MM.1S (cell line): Measurements from ENCODE around the gene BTN2A1.

Experiments
- DNase-seq: peaks from one replicate; pipeline ENCODE4 v3.0.0-alpha.2; 2015
- H2AFZ ChIP-seq: fragments of 300-600 bp; sonication (generic); 2 replicates; pipeline ENCODE4 v1.6.0; 2016; ENCODE audit warnings: antibody characterized with exemption, low read length
- H3F3A ChIP-seq: fragments of 300-600 bp; sonication (generic); 2 replicates; pipeline ENCODE4 v1.6.1; 2016; ENCODE audit warnings: mild to moderate bottlenecking, antibody characterized with exemption, low read length, moderate library complexity, mixed read lengths; ENCODE audit not compliant: insufficient read depth
- H3K27ac ChIP-seq: fragments of 300-600 bp; sonication (generic); 2 replicates; pipeline ENCODE4 v1.5.1; 2016; ENCODE audit warnings: mild to moderate bottlenecking, low read length
- H3K27me3 ChIP-seq: fragments of 300-600 bp; sonication (generic); replicated peaks from 2 replicates; pipeline ENCODE4 v1.6.0; 2016; ENCODE audit warnings: low read length; ENCODE audit not compliant: insufficient read depth
- H3K36me3 ChIP-seq: fragments of 300-600 bp; sonication (generic); replicated peaks from 2 replicates; pipeline ENCODE4 v1.6.1; 2016; ENCODE audit warnings: mild to moderate bottlenecking, low read length, mixed read lengths; ENCODE audit not compliant: insufficient read depth
- H3K4me1 ChIP-seq: fragments of 300-600 bp; sonication (generic); 2 replicates; pipeline ENCODE4 v1.6.1; 2016; ENCODE audit warnings: low read length, mixed read lengths
- H3K4me2 ChIP-seq: fragments of 300-600 bp; sonication (generic); 2 replicates; pipeline ENCODE4 v1.6.0; 2016; ENCODE audit warnings: low read depth, low read length
- H3K4me3 ChIP-seq: fragments of 300-600 bp; sonication (generic); 2 replicates; pipeline ENCODE4 v1.5.1; 2016; ENCODE audit warnings: low read length, mixed read lengths
- H3K79me2 ChIP-seq: fragments of 300-600 bp; sonication (generic); 2 replicates; pipeline ENCODE4 v1.6.1; 2016; ENCODE audit warnings: mixed run types, low read length, mixed read lengths
- H3K9ac ChIP-seq: fragments of 300-600 bp; sonication (generic); 2 replicates; pipeline ENCODE4 v1.6.1; 2016; ENCODE audit warnings: low read length, mixed read lengths
- H3K9me2 ChIP-seq: fragments of 300-600 bp; sonication (generic); replicated peaks from 2 replicates; pipeline ENCODE4 v1.6.1; 2016; ENCODE audit warnings: mild to moderate bottlenecking, low read length, mixed read lengths; ENCODE audit not compliant: insufficient read depth
- H3K9me3 ChIP-seq: fragments of 300-600 bp; sonication (generic); replicated peaks from 2 replicates; pipeline ENCODE4 v1.6.1; 2016; ENCODE audit warnings: mild to moderate bottlenecking, low read length, mixed read lengths; ENCODE audit not compliant: insufficient read depth
- H4K20me1 ChIP-seq: fragments of 300-600 bp; sonication (generic); 2 replicates; pipeline ENCODE4 v1.6.1; 2016; ENCODE audit warnings: mild to moderate bottlenecking, low read length, moderate library complexity, mixed read lengths; ENCODE audit not compliant: insufficient read depth
- EZH2 ChIP-seq: fragments of 300-600 bp; sonication (generic); optimal IDR thresholded peaks from 2 replicates; pipeline ENCODE3; 2017; ENCODE audit warnings: low read depth, mild to moderate bottlenecking, antibody characterized with exemption, low read length, mixed read lengths
- EZH2phosphoT487 ChIP-seq: fragments of 300-600 bp; sonication (generic); IDR thresholded peaks from 2 replicates; pipeline ENCODE4 v1.6.1; 2018; ENCODE audit warnings: antibody characterized with exemption, low read length
- TF ChIP-seq, protein P1 (sequence below): fragments of 300-600 bp; sonication (generic); IDR thresholded peaks from 2 replicates; pipeline ENCODE4 v1.5.1; 2016; ENCODE audit warnings: antibody characterized with exemption, low read length, mixed read lengths

BTN2A1 gene

DNA sequence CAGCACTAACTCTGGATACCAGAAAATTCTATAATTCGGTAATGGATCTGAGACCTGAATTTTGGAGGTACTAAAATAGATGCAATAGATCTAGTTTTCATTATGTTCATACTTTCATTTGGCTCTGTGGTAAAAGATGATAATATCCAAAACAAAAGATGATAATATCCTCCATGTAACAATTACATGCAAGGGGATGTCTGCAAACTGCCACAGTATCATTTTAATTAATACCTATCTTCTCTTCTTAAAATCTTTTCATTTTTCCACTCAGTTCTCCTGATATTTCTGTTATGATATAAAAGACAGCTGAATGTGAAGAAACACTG lies 15.6 kb downstream of the BTN2A1 start:
- peaks cover 15% of the 10 kb centered on the region for H3K4me1 ChIP-seq
- peak overlapping the region; percentile 41; the same call in 1 of the 2 replicates for H2AFZ ChIP-seq
- H3K4me2 ChIP-seq, result peak overlapping the region; percentile 94
- no peaks in the 10 kb centered on the region for H4K20me1 ChIP-seq
- H3K27me3 ChIP-seq, result no peaks in the 10 kb centered on the region
- TF ChIP-seq, protein P1, sequence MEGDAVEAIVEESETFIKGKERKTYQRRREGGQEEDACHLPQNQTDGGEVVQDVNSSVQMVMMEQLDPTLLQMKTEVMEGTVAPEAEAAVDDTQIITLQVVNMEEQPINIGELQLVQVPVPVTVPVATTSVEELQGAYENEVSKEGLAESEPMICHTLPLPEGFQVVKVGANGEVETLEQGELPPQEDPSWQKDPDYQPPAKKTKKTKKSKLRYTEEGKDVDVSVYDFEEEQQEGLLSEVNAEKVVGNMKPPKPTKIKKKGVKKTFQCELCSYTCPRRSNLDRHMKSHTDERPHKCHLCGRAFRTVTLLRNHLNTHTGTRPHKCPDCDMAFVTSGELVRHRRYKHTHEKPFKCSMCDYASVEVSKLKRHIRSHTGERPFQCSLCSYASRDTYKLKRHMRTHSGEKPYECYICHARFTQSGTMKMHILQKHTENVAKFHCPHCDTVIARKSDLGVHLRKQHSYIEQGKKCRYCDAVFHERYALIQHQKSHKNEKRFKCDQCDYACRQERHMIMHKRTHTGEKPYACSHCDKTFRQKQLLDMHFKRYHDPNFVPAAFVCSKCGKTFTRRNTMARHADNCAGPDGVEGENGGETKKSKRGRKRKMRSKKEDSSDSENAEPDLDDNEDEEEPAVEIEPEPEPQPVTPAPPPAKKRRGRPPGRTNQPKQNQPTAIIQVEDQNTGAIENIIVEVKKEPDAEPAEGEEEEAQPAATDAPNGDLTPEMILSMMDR, result no peak
- TF ChIP-seq EZH2phosphoT487 (no peak), EZH2 (no peak)
- no peaks in the 10 kb centered on the region for H3K9me3 ChIP-seq
- no peaks in the 10 kb centered on the region for H3K9me2 ChIP-seq
- peak overlapping the region; percentile 83; the same call in 1 of the 2 replicates for H3K27ac ChIP-seq
- no peaks in the 10 kb centered on the region; the same call in 1 of the 2 replicates for H3K36me3 ChIP-seq
- H3F3A ChIP-seq, result peaks cover 15% of the 10 kb centered on the region
- peak overlapping the region; percentile 60 for H3K4me3 ChIP-seq
- peak overlapping the region; percentile 80; the same call in 1 of the 2 replicates for H3K9ac ChIP-seq
- DNase-seq, result no peak
- no peaks in the 10 kb centered on the region for H3K79me2 ChIP-seq

- Histone ChIP-seq H4K20me1 (no peaks in the 10 kb centered on the region), H2AFZ (peak overlapping the region; percentile 41), H3F3A (peaks cover 15% of the 10 kb centered on the region), H3K27me3 (no peaks in the 10 kb centered on the region), H3K4me1 (peaks cover 15% of the 10 kb centered on the region), H3K9me2 (no peaks in the 10 kb centered on the region), H3K79me2 (no peaks in the 10 kb centered on the region), H3K4me2 (peak overlapping the region; percentile 94), H3K27ac (peak overlapping the region; percentile 83), H3K36me3 (no peaks in the 10 kb centered on the region; the same call in 1 of the 2 replicates), H3K9me3 (no peaks in the 10 kb centered on the region), H3K4me3 (peak overlapping the region; percentile 60), H3K9ac (peak overlapping the region; percentile 80)
- DNase-seq, result peak; percentile 92
- TF ChIP-seq EZH2phosphoT487 (no peak), EZH2 (no peak)
- TF ChIP-seq, protein P1, result no peak
Observed at GRCh38 chr6:26473758-26474438, 16.1 kb downstream of the BTN2A1 start.

- peak overlapping the region; percentile 60 for H3K4me3 ChIP-seq
- DNase-seq, result no peak
- no peaks in the 10 kb centered on the region for H3K27me3 ChIP-seq
- peak overlapping the region; percentile 94 for H3K4me2 ChIP-seq
- peak overlapping the region; percentile 83 for H3K27ac ChIP-seq
- no peaks in the 10 kb centered on the region for H3K9me2 ChIP-seq
- no peaks in the 10 kb centered on the region for H3K36me3 ChIP-seq
- TF ChIP-seq EZH2phosphoT487 (no peak), EZH2 (no peak)
- TF ChIP-seq, protein P1, result no peak
- H3F3A ChIP-seq, result peaks cover 15% of the 10 kb centered on the region
- no peaks in the 10 kb centered on the region for H4K20me1 ChIP-seq
- peak overlapping the region; percentile 80 for H3K9ac ChIP-seq
- H2AFZ ChIP-seq, result peak overlapping the region; percentile 41
- H3K9me3 ChIP-seq, result no peaks in the 10 kb centered on the region
- no peaks in the 10 kb centered on the region for H3K79me2 ChIP-seq
- peaks cover 15% of the 10 kb centered on the region for H3K4me1 ChIP-seq
Observed at GRCh38 chr6:26474439-26474881, 16.7 kb downstream of the BTN2A1 start.
